ENCODE results near the gene STRN.
"Not testable (repeated sequence)": the region's sequence is repeated elsewhere in the genome, so short reads cannot be mapped to it uniquely, and the experiment has no call there.

STRN gene, protein sequence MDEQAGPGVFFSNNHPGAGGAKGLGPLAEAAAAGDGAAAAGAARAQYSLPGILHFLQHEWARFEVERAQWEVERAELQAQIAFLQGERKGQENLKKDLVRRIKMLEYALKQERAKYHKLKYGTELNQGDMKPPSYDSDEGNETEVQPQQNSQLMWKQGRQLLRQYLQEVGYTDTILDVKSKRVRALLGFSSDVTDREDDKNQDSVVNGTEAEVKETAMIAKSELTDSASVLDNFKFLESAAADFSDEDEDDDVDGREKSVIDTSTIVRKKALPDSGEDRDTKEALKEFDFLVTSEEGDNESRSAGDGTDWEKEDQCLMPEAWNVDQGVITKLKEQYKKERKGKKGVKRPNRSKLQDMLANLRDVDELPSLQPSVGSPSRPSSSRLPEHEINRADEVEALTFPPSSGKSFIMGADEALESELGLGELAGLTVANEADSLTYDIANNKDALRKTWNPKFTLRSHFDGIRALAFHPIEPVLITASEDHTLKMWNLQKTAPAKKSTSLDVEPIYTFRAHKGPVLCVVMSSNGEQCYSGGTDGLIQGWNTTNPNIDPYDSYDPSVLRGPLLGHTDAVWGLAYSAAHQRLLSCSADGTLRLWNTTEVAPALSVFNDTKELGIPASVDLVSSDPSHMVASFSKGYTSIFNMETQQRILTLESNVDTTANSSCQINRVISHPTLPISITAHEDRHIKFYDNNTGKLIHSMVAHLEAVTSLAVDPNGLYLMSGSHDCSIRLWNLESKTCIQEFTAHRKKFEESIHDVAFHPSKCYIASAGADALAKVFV
- total RNA-seq: 65.8 to 97.1 (median 75.5) reads per million in 4 experiments

DNA sequence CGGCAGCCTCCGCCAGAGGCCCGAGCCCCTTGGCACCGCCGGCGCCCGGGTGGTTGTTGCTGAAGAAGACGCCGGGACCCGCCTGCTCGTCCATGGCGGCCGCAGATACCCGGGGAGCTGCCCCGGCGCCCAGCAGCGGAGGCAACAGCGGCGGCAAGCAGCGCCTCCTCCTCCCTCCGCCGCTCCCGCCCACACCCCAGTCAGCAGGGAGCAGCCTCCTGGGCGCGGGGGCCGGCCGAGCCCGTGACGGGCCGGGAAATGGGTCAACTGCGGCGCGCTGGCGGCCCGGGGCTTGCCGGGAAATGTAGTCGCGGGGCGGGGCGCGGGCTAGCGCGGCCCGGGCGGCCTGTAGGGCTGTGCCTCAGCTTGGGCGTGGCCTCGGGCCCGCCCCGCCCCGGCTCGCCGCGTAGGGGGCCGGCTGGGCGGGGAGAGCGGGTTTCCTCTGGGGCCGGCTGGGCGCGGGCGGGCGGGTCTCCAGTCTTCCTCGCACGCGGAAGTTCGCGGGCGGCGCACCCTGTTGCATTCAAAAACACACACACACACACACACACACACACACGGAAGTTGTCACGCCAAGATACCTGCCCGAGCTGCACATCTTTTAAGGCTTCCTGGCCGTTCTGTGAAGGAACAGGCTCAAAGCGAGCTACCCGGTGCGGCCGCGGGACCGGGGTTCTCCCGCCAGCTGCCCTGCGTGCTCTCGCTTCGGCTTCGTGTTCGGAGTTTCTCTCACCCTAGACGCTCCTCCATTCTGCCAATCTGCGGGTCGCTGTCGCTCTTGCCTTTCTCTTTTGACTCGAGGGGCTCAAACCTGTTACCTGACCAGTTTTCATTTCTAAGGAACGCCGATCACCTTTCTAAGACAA is at the start of gene STRN:
TSS of gene STRN (minus strand) at position 167 of the 866 bp plus-strand sequence. CDS start at position 94, 73 bp downstream.
- DNase-seq: peak; percentile 94

DNA sequence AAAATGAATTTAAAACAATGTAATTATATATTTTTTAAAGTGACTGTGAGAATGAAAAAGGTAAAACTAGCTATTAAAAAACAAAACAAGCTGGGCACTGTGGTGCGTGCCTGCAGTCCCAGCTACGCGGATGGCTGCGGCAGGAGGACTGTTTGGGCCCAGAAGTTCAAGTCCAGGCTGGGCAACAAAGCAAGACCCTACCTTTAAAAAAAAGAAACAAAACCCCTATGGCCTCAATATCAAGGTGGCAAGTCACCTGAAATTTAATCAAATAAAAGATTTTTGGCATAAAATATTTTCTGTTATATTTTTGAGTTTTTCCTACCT is 46.9 kb upstream of the STRN start:
- DNase-seq: no peak

DNA sequence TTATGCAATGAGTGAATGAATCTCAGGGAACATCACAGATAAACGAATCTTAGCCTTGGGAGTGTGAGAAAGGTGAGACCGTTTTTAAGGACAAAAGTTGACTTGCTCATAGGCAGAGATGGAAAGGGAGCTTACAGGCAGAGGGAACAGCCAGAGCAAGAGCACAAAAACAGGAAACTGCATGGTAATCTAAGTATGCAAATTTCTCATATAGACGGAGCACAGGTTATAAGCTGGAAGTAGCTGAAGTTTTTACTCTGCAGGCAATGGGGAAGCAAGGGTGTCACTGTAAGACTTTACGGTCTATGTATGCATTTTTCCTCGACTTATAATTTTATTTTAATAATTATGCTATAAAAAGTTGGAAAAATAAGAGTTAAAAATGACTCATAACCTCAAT is 44.8 kb upstream of the STRN start:
- DNase-seq: no peak

DNA sequence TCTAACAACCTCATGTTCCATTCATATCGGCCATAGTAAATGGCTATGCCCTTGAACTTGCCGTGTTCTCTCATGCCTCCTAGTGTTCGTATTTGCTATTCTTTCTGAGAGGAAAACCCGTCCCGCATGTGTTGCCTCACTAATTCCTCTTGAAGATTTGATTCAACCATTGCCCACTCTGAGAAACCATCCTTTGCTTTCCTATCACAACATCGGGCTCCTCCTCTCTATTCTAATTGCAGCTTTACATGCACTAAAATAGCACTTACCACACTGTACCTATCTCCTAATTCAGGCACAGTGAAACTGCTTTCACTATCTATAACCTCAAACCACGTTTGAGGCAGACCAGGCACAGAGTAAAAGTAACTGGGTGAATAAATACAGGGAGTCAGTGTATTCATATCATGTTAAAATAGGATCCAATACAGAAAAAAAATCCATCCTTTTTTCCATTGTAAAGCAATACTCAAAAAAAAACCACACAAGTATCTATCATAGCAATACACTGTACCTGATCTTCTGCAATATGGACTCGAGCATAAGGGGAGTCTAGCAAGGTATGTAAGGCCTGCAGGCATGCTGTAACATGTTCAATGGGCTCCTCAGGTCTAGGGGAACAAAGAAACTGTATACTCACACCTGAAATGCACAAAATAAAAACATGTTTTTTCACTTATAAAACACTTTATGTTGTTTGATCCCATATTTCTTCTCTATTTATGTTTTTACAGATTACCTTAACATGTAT is 39.0 kb upstream of the STRN start:
- DNase-seq: no peak

DNA sequence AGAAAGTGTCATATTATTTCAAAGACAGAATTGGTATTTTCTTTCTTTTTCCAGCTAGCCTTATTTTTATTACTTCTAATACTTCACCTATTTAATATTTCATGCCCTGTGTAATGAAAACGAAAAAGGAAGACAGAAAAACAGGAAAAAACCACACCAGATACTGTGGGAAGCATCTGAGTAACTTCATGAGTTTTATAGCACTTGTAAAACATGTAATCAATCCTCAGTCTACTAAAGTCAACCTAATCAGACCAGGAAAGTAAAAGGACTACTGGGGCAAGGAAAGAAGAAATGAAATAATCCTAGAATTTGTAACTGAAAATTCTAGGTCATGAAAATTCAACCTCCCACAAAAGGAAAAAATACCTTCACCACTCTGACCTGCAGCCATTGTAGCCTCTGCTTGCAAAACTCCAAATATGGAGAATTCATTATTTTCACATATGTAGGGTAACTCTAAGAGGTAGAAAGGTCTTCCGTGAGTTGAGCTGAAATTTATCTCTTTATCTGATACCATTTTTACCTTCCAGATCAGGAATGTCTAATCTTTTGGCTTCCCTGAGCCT is 34.7 kb upstream of the STRN start:
- DNase-seq: no peak

DNA sequence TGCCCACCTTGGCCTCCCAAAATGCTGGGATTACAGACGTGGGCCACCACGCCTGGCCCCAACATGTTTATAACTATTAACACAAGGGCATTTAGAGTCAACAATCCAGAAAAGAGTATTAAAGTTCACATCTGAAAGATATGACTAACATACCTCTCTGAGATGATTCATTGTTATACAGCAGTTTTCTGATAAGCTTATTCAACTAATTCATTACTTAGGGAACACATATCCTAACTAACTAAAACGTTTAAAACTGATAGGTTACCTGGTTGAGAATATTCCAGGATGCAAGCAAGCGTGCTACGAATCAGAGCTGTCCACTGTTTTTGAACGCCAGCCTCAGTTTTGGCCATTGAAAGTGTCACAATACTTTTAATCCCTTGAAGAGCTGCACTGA is 34.0 kb upstream of the STRN start:
- DNase-seq: no peak

DNA sequence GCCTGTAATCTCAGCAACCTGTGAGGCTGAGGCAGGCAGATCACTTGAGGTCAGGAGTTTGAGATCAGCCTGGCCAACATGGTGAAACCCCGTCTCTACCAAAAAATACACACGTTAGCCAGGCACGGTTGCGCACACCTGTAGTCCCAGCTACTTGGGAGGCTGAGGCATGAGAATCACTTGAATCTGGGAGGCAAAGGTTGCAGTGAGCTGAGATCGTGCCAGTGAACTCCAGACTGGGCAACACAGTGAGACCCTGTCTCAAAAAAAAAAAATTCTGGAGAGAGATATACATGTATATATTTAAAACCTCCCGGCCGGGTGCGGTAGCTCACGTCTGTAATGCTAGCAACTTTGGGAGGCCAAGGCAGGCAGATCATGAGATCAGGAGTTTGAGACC is 33.1 kb upstream of the STRN start:
- DNase-seq: not testable (repeated sequence)

DNA sequence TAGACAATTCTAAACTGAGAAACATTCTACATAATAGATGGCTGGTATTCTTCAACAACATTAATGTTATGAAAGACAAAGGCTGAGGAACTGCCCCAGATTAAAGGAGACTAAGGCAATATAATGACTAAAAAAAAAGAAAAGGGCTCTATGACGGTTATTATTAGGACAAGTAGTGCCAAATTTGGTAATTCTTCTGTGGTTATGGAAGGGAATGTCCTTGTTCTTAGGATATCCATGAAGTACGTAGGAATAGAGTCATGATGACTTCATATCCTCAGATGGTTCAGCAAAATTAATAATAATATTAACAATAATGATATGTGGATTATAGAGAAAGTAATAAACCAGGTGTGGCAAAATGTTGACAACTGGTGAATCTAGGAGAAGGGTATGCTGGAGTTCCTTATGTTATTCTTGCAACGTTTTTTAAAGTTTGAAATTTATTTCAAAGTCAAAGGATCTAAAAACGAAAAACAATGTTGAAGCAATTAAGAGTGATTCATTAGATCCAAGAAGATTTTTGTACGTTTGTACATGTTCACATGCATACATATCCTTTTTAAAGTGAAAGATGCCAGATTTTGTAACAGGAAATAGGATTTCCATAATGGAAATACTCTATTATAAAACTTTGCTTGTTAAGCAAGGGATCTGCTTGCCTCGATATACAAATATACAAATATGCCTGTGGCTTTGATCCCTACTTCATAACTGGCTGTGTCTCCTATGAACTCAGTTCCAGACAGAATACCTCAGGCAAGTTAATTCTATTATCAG is 27.7 kb upstream of the STRN start:
- DNase-seq: no peak

DNA sequence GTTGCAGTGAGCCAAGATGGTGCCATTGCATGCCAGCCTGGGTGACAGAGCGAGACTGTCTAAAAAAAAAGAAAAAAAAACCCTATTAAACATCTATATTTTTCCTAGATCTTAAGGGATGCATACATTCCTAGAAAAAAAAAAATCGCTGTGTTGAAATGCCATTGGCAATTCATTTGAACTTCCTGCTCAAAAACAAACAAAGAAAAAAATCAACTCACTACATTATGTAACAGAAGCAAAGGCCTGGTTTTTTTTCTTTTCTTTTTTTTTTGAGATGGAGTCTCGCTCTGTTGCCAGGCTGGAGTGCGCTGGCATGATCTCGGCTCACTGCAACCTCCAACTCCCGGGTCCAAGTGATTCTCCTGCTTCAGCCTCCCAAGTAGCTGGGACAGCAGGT is 21.7 kb upstream of the STRN start:
- DNase-seq: no peak

DNA sequence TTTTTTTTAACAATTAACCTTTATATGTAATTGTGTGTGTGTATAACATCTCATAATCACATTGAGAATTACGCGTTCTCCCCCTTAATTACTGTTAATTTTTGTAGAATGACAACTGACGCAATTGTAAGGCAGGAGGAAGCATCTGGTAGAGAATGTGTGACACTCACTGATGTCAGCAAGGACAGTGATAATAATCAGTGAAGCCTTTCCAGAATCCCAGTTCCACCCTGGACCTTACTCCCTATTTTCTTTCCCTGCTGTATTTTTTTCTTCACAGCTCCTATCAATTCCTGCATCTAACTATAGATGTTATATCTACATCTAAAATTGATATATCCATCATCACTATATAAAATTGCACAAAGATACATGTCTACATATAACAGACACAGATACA is 16.1 kb upstream of the STRN start:
- no peak for DNase-seq

DNA sequence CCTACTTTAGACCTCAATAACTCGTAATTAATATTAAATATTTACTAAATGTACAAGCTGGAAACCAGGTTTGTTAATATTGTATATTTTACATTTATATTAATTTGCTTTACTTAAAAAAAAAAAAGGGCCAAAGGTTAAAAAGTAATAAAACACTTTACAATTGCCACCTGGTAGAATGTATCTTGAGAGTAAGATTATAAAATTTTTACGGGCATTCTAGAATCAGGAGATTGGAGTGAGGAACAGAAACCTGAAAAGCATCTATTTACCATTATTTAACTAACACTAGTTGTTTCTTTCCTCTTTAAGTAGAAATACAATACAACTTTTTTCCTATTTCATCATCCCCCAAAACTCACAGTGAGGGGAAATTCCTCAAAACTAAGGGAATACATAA is 15.6 kb upstream of the STRN start:
- no peak for DNase-seq

DNA sequence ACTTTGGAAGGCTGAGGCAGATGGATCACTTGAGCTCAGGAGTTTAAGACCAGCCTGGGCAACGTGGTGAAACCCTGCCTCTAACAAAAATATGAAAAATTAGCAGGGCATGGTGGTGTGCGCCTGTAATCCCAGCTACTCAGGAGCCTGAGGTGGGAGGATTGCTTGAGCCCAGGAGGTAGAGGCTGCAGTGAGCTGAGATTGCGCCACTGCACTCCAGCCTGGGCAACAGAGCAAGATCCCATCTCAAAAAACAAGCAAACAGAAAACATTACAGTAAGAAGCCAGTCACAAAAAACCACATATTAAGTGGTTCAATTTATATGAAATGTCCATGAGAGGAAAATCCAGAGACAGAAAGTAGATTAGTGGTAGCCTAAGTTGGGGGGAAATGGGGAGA is 12.7 kb upstream of the STRN start:
- DNase-seq: not testable (repeated sequence)

DNA sequence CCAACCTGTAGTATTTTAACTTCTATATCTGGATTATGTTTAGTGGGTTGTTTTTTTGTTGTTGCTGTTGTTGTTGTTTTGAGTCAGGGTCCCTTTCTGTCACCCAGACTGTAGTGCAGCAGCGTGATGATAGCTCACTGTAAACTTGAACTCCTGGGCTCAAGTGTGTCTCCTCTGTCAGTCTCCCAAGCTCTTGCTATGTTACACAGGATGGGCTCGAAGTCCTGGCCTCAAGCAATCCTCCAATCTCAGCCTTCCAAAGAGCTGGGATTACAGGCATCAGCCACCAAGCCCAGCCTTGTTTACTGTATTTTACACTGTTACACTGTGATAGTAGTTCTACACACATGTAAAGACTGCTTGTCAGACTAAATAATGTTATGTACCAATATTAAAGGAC is 9.7 kb upstream of the STRN start:
- no peak for DNase-seq

DNA sequence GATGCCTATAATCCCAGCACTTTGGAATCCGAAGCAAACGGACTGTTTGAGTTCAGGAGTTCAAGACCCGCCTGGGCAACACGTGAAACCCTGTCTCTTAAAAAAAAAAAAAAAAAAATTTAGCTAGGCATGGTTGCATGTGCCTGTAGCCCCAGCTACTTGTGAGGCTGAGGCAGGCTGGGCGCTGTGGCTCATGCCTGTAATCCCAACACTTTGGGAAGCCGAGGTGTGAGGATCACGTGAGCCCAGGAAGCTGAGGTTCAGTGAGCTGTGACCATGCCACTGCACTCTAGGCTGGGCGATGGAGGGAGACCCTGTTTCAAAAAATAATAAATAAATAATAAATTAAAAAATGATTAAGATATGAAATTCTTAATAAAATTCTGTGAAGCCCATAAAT is 9.0 kb upstream of the STRN start:
- DNase-seq: no peak

DNA sequence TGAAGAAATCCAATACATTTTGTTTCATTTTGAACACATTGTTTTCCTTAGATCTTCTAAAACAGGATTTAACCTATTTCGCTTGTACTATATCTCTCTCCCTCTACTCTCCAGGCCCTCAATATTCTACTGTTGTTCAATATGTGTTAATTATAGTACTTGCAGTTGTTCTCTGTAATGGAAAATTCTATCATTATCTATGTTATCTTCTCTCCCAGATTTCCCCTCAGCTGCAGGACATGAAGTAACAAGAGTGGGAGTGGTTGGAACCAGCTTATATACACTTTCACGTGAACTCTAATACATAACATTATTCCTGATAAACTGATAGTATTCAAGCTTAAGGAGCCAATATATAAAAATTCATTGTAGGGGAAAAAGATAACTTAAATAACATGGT is 7.0 kb upstream of the STRN start:
- no peak for DNase-seq

DNA sequence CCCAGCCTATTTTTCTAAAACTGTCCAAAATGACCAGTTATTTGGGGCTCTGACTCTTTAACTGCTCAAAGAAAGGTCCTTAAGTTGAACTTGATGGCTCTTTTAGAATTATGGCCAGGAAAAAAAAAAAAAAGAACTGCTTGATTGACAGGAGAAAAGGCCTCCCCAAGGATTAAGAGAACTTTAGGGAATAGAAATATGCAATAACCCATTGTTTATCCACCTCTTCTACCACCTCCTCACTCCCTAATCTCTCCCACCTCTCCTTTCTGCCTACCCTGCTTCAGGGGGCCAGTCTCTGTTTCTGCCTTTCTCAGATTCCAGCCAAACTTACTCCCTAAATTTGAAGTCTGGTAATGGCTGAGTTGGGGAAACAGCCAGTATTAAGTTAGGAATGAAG is 5.7 kb upstream of the STRN start:
- DNase-seq: no peak

DNA sequence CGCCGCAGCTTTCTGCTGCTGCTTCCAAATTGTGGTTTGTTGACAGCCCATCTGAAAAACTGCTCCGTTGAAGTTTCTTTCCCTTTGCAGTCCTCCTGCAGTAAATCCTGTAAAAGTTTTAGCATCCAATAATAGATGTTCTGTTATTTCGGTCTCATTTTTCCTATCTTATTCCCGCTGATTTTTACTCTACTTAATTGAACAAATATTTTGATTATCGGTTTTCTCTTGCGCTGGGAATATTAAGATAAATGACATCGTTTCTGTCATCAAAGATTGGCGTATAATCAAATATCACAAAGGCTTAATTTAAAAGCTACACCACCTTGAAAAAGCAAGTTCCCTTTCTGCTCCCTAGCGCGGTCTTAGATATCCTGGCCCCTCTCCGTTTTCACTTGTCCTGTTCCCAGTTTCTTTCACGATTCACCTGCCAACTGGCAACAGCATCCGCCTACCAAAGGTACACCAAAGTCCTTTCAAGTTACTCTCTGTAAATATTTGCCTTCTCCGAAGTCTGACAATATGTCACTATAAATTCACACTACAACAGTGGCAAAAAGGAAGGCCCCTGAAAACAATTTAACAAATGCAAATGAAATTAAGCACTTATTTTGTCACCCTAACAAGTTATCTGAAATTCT is 1.0 kb upstream of the STRN start:
- DNase-seq: no peak

DNA sequence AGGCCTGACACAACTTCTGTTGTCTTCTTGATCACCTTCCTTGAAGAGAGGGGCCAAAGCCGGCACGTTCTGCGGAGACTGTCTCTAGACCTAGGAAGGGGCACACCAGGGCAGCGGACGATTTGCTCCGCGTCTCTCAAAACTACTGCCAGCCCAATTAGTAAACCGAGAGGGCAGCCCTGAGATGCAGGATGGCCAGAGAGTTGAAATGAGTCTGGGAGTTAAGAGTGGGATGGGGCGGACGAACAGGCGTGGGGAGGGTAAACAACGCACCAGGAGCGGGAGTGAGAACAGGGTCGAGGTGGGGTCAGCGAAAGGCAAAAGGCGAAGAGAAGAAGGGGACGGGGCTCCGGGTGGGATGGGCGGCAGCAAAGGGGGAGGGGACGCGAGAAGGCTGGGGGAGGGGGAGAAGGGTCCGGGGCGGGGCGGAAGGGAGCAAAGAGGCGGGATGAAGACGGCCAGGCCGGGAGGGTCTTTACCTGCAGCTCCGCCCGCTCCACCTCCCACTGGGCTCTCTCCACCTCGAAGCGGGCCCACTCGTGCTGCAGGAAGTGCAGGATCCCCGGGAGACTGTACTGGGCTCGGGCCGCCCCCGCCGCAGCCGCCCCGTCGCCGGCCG is 476 bp downstream of the STRN start:
- no peak for DNase-seq

DNA sequence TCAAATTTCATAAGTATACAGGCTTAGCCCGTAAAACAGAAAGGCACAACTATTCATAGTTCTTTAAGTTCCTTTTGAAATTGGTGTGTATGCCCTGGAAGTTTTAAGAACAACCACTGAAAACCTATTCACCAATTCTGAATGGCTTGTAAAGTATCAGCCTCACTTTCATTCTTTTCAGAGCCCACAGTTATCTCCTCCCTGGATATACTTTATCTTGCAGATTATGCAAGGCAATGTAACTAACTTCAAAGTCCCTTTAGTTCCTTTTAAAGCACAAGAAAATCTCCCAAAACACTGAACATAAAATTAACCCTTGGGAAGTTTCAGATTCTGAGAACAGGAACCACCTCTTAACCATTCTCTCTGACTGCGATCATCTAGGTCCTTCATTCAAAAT is 1.1 kb downstream of the STRN start:
- DNase-seq: no peak

DNA sequence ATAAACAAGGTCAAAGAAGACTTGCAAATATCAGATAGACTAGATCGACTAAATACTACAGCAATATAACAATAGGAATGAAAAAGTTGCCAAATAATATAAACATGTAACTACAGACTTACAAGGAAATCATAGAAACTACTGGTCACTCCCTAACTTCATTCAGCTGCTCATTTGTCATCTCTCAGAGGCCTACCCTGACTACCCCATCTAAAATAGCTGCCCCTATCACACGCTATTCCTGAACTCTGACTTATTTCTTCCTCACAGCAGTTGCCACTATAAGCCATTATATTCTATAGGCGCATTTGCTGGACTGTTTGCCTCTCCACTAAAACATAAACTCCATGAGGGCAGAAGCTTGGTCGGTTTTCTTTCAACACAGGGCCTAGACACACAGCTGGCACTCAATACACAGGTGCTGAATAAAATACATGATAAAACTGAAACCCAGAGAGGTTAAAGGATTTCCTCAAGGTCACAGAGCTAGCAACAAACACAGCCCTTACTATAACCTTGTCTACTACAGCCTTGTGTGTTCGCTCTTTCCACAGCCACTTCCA is 1.8 kb downstream of the STRN start:
- DNase-seq: no peak
